ENCODE results near the gene GIMAP8. TPM values are rescaled to one million over a fixed set of nuclear protein-coding genes. Genes with fewer than 3 reads are reported as not detected.

GIMAP8 gene
- total RNA-seq, 1 experiment from 2014 or later = not detected

Other genes starting within 250 kb of the GIMAP8 start
- 4.1 and 16.5 TPM in 2 replicates for gene LRRC61, start 127.3 kb upstream of the GIMAP8 start, total RNA-seq (2014; rRNA removed; shearing (Covaris generic); ENCODE audit: low replicate concordance)
- 0.48 and 13.8 TPM in 2 replicates for gene ACTR3C, start 127.1 kb upstream of the GIMAP8 start, total RNA-seq (2014; rRNA removed; shearing (Covaris generic); ENCODE audit: low replicate concordance)
- not detected in 2 replicates for gene RARRES2, start 109.0 kb upstream of the GIMAP8 start, total RNA-seq (2014; rRNA removed; shearing (Covaris generic); ENCODE audit: low replicate concordance)
- gene REPIN1, start 81.8 kb upstream of the GIMAP8 start, total RNA-seq (2014; rRNA removed; shearing (Covaris generic); ENCODE audit: low replicate concordance) = 53.3 and 98.4 TPM in 2 replicates
- gene ZNF775, start 71.3 kb upstream of the GIMAP8 start, total RNA-seq (2014; rRNA removed; shearing (Covaris generic); ENCODE audit: low replicate concordance) = 1.5 and 4.7 TPM in 2 replicates
- not detected in 2 replicates for gene GIMAP7, start 64.2 kb downstream of the GIMAP8 start, total RNA-seq (2014; rRNA removed; shearing (Covaris generic); ENCODE audit: low replicate concordance)
- gene GIMAP4, start 116.8 kb downstream of the GIMAP8 start, total RNA-seq (2014; rRNA removed; shearing (Covaris generic); ENCODE audit: low replicate concordance) = not detected in 2 replicates
- gene GIMAP6, start 181.8 kb downstream of the GIMAP8 start, total RNA-seq (2014; rRNA removed; shearing (Covaris generic); ENCODE audit: low replicate concordance) = not detected in 2 replicates
- gene GIMAP2, start 235.1 kb downstream of the GIMAP8 start, total RNA-seq (2014; rRNA removed; shearing (Covaris generic); ENCODE audit: low replicate concordance) = 1.0 and 1.3 TPM in 2 replicates

Measured in Karpas-422 (cell line).